Stimulated activated CD8-positive, alpha-beta memory T cell treated with anti-CD3 and anti-CD28 coated beads, Interleukin-15, amount 100 ng/mL, for 24 hours (primary cell): ENCODE measurements around the gene KRTDAP.

Experiments used
- DNase-seq: peaks from one replicate; pipeline ENCODE4 v3.0.0-alpha.2; 2020; ENCODE audit warnings: low read depth

KRTDAP gene

DNA sequence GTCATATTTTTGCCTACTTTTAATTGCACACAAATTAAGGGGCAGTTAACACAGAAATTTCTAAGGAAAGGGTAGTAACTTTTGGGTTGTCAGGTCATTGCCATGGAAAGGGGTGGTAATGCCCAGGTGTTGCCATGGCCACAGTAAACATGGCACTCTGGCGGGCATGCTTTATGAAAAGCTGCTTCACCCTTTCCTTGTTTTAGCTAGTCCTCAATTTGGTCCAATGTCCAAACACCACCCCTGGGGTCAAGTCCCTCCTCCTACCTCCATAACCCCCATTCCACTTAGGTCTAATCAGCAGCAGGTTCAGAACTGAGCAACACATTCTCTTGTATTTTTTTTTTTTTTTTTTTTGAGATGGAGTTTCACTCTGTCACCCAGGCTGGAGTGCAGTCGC is 35.6 kb downstream of the KRTDAP start:
- no peak for DNase-seq

DNA sequence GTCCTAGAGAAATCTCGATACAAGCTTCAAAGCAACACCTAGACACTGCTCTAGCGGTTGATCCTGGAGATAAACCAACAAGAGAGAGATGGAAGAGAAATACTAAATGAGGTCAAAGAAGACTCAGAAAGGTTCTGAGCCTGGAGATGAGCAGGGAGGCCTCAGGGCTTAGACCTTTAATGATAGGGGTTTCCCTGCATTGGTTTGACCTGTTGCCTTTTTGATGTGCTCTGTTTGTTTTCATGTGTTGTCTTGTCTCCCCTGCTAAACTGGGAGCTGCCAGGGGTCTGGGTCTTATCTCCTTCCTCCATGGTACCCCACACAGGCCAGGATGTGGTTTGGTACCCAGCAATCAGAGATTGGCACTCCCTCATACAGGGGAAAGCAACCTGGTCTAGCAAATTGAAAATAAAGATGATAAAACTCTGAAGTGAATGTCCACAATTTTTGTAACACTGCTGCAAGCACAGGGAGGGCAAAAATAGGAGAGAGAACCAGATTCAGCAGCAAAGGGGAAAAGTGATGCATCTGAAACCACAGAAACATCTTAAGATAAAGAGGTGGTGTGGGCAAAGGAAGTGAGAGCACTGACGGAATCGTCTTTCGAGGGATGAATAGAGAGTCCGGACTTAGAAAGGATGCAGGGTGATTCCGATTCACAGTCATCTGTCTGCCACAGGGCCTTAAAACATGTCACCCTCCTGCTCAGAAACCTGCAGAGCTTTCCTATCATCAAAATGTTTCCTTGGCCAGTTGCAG is 38.7 kb downstream of the KRTDAP start:
- DNase-seq: no peak

DNA sequence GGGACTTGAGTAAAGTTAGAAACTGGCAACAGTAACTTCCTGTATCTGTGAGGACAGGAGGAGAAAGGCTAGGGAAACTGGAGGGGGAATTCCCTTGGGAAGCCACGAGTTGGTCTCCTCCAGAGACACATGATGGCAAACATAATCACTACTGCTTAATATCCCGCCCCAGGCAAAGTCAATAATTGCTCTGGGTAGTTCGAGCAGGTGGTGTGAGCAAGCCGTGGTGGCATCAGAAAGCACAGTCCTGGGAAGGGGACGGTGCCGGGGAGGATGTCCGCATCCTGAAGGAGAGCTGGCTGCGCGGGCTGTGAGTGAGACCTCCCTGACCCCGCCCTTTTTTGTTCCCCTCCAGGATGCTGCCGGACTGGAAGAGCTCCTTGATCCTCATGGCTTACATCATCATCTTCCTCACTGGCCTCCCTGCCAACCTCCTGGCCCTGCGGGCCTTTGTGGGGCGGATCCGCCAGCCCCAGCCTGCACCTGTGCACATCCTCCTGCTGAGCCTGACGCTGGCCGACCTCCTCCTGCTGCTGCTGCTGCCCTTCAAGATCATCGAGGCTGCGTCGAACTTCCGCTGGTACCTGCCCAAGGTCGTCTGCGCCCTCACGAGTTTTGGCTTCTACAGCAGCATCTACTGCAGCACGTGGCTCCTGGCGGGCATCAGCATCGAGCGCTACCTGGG is 40.8 kb downstream of the KRTDAP start:
- no peak for DNase-seq

DNA sequence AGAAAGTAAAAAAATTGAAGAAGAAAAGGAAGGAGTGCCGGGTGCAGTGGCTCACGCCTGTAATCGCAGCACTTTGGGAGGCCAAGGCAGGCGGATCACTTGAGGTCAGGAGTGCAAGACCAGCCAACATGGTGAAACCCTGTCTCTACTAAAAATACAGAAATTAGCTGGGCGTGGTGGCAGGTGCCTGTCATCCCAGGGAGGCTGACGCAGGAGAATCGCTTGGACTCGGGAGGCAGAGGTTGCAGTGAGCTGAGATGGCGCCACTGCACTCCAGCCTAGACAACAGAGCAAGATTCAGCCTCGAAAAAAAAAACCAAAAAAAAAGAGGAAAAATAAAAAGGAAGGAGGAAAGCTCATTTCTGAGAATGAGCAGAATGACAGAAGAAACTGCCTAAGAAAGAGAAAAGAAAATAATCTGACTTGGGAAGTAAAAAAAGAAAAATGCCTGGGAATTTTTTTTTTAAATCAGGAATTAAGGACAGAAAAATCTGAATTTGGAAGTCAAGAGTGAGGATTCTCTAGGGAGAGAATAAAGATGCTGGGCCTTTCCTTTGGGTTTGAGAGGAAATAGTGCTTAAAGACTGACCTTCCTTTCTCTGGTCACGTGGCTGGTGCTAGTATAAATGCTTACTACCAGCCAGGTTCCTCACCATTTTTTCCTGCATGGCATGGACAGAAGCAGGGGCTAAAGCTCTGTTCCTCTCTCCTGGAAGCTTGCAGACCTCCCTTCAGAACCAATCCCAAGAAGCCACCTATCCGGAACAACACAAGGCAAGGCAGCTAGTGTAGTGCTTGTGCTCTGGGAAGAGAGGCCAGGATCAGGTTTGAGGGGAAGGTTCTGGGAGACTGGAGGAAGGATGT is 42.4 kb downstream of the KRTDAP start, which contains the start of gene FFAR2:
Gene FFAR2 (plus strand): TSS at position 652 of the 864 bp plus-strand sequence. CDS start 1,458 bp downstream, outside the sequence.
- DNase-seq: no peak

DNA sequence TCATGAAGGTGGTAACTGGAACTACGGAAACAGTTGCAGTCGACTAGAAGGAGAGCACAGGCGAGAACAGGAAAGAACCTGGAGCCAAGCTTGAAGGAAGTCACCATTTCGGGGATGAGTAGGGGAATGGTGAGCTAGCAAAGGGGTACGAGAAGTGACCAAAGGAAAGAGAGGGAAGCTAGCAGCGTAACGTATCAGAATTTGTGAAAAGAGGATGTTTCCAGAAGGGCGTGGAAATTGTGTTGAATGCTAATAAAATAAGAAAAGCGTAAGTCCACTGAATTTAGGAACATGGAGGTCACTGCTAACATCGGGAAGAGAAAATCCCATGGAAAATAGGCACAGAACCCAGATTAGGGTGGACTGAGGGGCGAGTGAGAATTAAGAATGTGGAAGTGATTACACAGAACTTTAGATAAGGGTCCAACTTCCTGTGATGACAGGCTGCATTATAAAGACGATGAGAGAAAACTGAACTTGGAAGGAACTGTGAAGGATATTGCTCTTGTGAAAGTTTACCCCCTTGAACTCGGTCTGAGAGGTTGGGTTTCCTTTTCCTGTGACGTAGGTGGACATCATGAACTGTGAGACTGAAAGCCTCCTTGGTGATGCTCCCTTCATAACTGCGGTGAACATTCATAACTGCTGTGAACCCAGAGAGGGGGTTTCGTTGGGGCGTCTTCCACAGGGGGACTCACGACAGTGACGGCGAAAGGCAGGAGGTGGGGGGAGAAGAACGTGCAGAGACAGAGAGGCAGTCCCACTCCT is 44.3 kb downstream of the KRTDAP start:
- DNase-seq: no peak

DNA sequence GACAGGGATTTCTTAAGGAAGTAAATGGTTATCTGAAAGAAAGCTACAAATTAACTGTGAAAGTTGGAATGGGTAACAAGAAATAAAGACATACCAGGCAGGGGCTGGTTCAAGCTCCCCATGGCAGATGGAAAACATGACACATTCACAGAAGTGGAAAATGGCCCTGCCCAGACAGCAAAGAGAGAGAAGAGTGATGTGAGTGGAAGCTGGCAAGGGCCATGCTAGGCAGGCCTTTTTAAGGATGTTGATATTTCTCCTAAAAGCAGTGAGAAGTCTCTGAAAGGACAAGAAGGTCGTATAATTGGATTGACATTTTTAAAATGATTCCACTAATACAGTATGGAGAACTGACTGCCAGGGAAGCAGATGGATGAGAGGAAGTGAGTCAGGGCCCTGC is 45.5 kb downstream of the KRTDAP start:
- no peak for DNase-seq

DNA sequence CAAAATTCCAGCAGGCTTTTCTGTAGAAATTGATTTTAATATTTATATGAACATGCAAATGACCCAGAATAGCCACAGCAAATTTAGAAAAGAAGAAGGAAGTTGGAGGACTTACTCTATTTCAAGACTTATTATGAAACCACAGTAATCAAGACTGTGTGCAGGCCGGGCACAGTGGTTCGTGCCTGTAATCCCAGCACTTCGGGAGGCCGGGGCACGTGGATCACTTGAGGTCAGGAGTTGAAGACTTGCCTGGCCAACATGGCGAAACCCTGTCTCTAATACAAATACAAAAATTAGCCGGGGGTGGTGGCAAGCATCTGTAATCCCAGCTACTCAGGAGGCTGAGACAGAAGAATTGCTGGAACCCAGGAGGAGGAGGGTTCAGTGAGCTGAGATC is 48.2 kb downstream of the KRTDAP start:
- DNase-seq: no peak

DNA sequence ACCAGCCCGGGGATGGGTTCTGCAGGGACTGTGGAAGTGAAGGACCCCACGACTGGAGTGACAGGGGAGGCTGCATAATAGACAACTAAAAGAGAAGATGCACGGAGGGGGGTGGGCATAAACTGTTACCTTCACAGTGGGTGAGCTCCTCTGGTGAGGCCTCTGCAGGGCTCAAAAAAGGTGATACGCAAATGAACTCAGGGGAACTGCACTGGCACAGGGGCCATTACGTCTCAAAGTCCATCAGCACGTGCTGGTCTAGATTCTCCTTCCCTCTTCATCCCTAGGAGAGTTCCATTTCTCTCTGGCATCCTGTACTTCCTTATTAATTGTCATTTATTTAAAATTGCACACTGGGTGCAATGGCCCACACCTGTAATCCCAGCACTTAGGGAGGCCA is 50.3 kb downstream of the KRTDAP start:
- DNase-seq: no peak

DNA sequence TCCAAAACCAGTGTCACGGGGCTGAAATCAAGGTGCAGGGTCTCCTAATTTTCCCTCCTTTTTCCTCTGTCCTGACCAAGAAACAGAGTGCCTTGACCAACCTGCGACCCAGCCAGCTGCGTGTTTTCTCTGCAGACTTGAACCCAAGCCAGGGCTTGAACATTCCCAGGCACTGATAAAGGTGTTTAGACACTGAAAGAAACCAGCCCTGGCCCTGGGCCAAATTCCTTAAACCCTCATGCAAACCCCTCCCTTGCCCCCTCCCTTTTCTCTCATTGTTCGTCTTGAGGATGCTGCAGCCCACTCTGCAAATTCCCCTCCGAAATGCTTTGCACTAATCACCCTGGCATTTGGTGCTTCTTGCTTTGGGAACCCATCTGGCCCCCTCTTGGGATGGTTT is 51.7 kb downstream of the KRTDAP start:
- no peak for DNase-seq

DNA sequence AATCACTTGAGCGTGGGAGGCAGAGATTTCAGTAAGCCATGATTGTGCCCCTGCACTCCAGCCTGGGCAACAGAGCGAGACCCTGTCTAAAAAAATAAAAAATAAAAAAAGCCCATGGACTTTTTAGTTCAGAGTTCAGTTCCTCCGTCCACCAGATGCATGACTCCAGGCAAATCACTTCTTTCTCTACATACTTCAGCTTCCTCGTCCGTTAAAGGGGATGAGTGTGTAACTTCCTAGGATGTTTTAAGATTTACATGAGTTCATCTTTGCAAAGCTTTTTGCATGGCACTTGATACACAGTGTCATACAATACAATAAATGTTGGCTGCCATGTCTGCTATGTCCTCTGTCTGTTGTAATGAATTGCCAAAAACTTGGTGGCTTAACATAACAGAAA is 52.2 kb downstream of the KRTDAP start:
- no peak for DNase-seq

DNA sequence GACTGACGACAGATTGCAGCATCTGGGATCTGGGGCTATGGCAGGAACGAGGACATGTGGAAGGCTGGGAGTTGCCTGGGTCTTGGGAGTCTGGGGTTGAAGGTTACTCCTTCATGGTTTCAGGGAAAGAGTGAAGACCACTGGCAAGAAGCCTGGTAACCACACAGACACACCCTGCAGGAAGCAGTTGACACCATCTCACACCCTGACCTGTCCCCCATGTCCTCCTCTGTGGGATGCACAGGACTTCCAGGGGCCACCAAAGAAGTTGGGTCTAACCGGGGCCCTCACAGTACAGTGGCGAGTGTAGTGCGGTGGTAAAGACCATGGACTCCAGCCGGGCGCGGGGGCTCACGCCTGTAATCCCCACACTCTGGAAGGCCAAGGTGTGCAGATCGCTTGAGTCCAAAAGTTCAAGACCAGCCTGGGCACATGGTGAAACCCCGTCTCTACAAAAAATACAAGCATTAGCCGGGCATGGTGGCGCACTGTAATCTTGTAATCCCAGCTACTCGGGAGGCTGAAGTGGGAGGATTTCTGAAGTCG is 52.8 kb downstream of the KRTDAP start:
- no peak for DNase-seq
